K562 treated with DMSO at 1 percent for 12 hours (cell line): ENCODE measurements around the gene MAN2C1. TPM values are rescaled to one million over a fixed set of nuclear protein-coding genes. Genes with fewer than 3 reads are reported as not detected.

Experiments
- total RNA-seq: library from RNA; unstranded; fragments of 300-600 nt; gene quantifications from 2 replicates; pipeline ENCODE4 v1.2.3, GENCODE V29; 2022; ENCODE audit not compliant: insufficient read depth

The MAN2C1 gene
- total RNA-seq = 36.6 and 70.2 TPM in 2 replicates

GRCh38 chr15:75367913-75368688 is at the start of gene MAN2C1:
Gene MAN2C1 (minus strand): TSS chr15:75368607. CDS start chr15:75368583, 24 bp downstream.

GRCh38 chr15:75346796-75347221 is 21.6 kb downstream of the MAN2C1 start, which contains the start of gene NEIL1:
Gene NEIL1 (plus strand): TSS chr15:75347039. CDS start chr15:75348906, 1,867 bp downstream.

GRCh38 chr15:75335705-75336355 is 32.6 kb downstream of the MAN2C1 start, which contains the start of gene COMMD4:
Gene COMMD4 (plus strand): TSS chr15:75336063. CDS start chr15:75336090, 27 bp downstream.

Other genes with a start within 250 kb of the MAN2C1 start
- gene C15orf39, start 166.7 kb downstream of the MAN2C1 start, total RNA-seq = 24.8 and 45.2 TPM in 2 replicates
- gene GOLGA6C, start 110.3 kb downstream of the MAN2C1 start, total RNA-seq = not detected in 2 replicates
- not detected in 2 replicates for gene GOLGA6D, start 85.8 kb downstream of the MAN2C1 start, total RNA-seq
- 77.0 and 101 TPM in 2 replicates for gene COMMD4, start 32.5 kb downstream of the MAN2C1 start, total RNA-seq
- 1.5 and 6.3 TPM in 2 replicates for gene NEIL1, start 21.6 kb downstream of the MAN2C1 start, total RNA-seq
- gene SIN3A, start 83.1 kb upstream of the MAN2C1 start, total RNA-seq = 9.1 and 32.6 TPM in 2 replicates
- 13.3 and 28.2 TPM in 2 replicates for gene PTPN9, start 210.7 kb upstream of the MAN2C1 start, total RNA-seq